Measurements from ENCODE around the gene PRDM7. TPM values are rescaled to one million over a fixed set of nuclear protein-coding genes. Genes with fewer than 3 reads are reported as not detected.

The PRDM7 gene
- total and polyA plus RNA-seq, 2 of the 8 experiments (the other 6 are each of a cell fraction or from before 2014, with no cell fraction given): 0.02 TPM; not detected in 1

DNA sequence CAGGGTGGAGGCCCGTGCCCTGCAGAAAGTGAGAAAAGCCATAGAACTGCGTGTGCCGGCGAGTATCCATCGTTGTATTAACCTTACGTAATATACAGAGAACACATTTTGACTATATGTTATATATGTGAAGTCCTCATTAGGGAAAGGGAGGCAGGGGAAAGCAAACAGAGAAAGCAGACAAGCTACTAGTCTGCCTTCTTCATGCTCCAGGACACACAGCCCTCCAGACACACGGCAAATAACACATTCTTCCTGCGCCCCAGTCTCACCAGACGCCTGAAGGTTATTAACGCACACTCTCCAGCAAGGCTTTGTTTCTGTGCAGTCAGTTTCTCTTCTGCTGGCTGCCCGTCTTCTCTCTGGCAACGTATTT, 28.8 kb downstream of the PRDM7 start (continued):
- TF ChIP-seq, protein P1, sequence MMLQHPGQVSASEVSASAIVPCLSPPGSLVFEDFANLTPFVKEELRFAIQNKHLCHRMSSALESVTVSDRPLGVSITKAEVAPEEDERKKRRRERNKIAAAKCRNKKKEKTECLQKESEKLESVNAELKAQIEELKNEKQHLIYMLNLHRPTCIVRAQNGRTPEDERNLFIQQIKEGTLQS (IDR thresholded peaks at IDR 0.05; ENCODE audit: insufficient read depth, low read depth, low read length): no peak
- TF ChIP-seq CHD7 (IDR thresholded peaks at IDR 0.05; ENCODE audit: insufficient replicate concordance, low read length) (no peak), JUN (IDR thresholded peaks at IDR 0.05; ENCODE audit: low read depth, low read length) (no peak), USF2 (IDR thresholded peaks at IDR 0.05; ENCODE audit: low read length) (no peak), SIN3A (conservative IDR thresholded peaks at IDR 0.05 in 1 of 2, IDR thresholded peaks at IDR 0.05 in 1 of 2; ENCODE audit: low read depth in 1 of 2, low read length in 2 of 2) (no peak), YY1 (IDR thresholded peaks at IDR 0.05; ENCODE audit: low read depth, low read length) (no peak), TCF12 (IDR thresholded peaks at IDR 0.05; ENCODE audit: low read depth, low read length) (no peak), RBBP5 (IDR thresholded peaks at IDR 0.05; ENCODE audit: borderline replicate concordance, low read depth, low read length) (no peak)
- TF ChIP-seq, protein P2, sequence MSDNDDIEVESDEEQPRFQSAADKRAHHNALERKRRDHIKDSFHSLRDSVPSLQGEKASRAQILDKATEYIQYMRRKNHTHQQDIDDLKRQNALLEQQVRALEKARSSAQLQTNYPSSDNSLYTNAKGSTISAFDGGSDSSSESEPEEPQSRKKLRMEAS (IDR thresholded peaks at IDR 0.05): no peak

Data from H1 (cell line).